ENCODE results near the gene SLX1B.
"Not testable (repeated sequence)": the region's sequence is repeated elsewhere in the genome, so short reads cannot be mapped to it uniquely, and the experiment has no call there.

SLX1B gene

DNA sequence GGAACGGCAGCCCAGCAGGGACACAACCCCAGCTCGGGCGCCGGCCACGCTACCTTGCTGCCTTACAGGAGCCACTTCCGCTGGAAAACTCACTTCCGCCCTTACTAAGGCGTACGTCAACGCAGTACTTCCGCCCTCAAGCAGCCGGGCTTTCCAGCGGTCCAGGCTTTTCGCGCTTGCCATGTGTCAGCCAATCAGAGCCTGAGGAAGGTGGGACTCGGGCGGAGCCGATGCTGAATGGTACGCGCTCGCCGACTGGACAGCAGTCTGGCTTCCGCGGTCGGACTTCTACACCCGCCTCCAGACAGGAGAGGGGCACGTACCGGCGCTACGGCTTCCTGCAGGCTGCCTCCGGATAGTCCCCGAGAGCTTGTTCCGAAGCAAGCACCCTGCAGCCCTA lies at the start of gene SLX1B, which contains the start of gene BOLA2:
Gene SLX1B, plus strand, starts transcription at position 265 of the 400 bp plus-strand sequence.
Gene BOLA2, minus strand, starts transcription at position 83 of the 400 bp plus-strand sequence. CDS start 98 bp downstream, outside the sequence.
- not testable (repeated sequence) for DNase-seq (ENCODE audit: low read depth in 2 of 2)

DNA sequence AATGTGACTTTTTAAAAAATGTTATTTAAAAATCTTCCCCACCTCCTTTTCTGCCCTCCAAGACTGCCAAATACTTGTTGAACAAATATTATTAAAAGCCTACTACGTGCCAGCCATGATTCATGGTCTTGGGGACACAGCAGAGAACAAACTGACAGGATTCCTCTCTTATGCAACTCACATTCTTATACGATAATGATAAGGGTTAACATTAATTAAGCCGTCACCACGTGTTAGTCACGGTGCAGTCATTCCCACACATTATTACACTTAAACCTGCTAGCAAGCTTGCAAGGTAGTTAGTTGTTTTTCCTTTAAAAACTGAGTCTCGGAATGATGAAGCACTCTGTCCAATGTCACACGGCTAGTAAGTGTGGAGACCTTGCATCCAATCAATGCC lies 49.1 kb upstream of the SLX1B start:
- DNase-seq (ENCODE audit: low read depth in 2 of 2), result not testable (repeated sequence)

DNA sequence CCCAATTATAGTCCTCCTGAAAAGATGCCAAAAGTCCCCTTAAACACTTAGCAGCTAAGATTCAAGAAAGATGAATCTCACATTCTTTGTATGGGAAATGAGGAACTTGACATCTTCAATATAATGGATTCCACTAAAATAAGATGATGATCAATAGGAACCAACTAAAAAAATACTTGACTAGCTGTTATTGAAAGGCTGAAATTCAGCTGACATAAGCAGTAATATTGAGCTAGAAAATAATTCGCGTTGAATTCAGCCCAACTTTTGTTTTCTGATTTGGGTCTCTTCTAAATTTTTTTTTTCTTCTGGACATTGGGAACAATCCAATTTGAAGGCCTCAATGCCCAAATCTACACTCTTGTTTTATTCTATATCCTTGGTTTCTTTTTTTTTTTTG lies 30.7 kb upstream of the SLX1B start:
- not testable (repeated sequence) for DNase-seq (ENCODE audit: low read depth in 2 of 2)

DNA sequence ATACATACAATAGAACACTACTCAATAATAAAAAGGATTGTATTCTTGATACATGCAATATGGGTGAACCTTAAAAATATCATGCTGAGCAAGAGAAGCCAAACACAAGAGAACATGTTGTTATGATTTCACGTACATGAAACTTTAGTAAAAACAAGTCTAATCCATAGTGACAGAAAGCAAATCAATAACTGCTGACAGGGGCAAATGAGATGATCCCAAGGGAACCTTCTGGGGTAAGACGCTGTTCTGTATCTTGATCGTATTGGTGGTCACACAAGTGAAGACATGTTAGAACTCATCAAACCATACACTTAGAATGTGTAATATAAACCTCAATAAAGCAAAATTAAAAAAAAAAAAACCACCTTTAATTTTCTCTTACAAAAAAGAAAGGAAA lies 28.9 kb upstream of the SLX1B start:
- not testable (repeated sequence) for DNase-seq (ENCODE audit: low read depth in 2 of 2)

DNA sequence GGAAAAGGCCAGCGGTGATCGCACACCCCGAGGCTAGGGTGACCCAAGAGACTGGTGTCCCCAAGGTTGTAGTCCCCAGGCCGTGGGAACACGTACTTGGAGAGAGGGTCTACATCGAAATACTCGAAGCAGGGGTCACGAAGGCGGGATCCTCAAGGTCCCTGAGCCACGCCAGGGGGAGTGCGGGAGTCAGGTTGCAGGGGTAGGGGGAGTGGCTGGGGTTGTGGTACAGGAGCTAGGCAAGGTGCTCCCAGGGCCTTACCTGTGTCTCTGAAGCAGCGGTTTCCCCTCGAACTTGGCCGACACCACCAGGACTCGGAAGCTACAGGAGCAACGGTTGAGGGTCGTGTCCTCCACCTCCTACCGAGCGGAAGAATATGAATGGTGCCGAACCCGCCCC lies 579 bp upstream of the SLX1B start:
- not testable (repeated sequence) for DNase-seq (ENCODE audit: low read depth in 2 of 2)

DNA sequence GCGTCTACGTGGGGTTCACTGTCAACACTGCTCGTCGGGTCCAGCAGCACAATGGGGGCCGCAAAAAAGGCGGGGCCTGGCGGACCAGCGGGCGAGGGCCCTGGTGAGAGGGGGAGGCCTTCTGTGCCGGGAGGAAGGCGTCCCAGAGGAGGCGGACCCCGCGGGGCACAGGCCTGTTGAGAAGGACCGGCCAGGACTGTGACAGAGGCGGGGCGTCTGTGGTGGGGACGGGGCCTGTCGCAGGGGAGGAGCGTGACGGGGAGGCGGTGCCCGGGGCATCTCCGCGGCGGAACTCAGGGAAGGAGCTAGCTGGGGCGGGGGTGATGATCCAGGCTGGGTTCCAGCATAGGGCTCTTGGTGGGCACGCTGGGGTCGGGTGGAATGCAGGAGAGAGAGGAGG lies 495 bp downstream of the SLX1B start:
- DNase-seq (ENCODE audit: low read depth in 2 of 2), result not testable (repeated sequence)

DNA sequence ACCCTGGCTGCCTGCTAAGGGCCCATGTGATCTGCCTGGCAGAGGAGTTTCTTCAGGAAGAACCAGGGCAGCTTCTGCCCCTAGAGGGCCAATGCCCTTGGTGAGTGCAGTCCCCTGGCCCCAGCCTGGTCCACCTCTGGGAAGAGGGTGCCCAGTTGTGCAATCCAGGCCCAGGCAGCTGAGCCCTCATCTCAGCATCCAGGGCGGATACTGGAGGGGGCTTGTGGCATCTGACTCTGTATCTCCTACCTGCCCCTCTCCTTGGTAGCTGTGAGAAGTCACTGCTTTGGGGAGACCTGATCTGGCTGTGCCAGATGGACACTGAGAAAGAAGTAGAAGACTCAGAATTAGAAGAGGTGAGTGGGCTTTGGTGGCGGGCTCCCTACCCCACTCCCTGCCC lies 3.3 kb downstream of the SLX1B start:
- DNase-seq (ENCODE audit: low read depth in 2 of 2), result not testable (repeated sequence)

DNA sequence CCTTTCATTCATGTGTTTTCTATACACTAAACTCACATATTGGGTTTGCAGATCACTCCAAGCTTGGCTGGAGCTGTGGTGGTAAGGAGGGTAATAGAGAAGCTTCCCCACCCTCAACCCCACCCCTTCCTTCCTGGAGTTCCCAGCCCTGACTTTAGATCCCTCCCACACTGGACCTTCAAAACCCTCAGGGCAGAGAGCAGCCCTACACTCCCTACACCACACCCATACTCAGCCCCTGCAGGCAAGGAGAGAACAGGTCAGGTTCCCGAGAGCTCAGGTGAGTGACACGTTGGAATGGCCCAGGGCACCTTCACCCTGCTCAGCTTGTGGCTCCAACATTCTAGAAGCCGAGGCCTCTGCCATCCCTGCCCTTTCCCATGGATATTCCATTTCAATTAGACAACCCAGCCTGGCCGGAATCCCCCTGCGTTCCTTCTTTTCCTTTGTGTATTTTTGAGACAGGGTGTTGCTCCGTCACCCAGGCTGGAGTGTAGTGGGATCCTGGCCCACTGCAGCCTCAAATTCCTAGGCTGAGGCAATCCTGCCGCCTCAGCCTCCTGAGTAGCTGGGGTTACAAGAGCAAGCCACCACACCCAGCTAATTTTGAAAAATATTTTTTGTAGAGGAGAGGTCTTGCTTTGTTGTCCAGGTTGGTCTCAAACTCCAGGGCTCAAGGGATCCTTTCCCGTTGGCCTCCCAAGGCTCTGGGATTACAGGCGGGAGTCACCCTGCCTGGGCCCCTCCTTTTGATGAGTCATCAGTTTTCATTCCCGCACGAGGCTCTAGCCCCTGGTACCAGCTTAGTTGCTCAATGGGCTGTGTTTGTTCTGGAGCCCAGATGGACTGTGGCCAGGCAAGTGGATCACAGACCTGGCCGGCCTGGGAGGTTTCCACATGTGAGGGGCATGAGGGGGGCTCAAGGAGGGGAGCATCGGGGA lies 5.6 kb downstream of the SLX1B start, which contains the start of gene SULT1A4:
Gene SULT1A4, plus strand, starts transcription at position 208 of the 941 bp plus-strand sequence. CDS start 1,473 bp downstream, outside the sequence.
- DNase-seq (ENCODE audit: low read depth in 2 of 2), result not testable (repeated sequence)

DNA sequence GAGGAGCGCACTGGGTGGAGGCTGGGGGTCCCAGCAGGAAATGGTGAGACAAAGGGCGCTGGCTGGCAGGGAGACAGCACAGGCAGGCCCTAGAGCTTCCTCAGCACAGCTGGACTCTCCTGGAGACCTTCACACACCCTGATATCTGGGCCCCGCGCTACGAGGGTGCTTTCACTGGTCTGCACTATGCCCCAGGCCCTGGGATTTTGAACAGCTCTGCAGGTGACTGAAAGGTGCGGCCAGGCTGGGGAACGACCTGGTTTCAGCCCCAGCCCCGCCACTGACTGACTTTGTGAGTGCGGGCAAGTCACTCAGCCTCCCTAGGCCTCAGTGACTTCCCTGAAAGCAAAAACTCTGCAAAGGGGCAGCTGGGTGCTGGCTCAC lies 6.3 kb downstream of the SLX1B start:
- not testable (repeated sequence) for DNase-seq (ENCODE audit: low read depth in 2 of 2)

DNA sequence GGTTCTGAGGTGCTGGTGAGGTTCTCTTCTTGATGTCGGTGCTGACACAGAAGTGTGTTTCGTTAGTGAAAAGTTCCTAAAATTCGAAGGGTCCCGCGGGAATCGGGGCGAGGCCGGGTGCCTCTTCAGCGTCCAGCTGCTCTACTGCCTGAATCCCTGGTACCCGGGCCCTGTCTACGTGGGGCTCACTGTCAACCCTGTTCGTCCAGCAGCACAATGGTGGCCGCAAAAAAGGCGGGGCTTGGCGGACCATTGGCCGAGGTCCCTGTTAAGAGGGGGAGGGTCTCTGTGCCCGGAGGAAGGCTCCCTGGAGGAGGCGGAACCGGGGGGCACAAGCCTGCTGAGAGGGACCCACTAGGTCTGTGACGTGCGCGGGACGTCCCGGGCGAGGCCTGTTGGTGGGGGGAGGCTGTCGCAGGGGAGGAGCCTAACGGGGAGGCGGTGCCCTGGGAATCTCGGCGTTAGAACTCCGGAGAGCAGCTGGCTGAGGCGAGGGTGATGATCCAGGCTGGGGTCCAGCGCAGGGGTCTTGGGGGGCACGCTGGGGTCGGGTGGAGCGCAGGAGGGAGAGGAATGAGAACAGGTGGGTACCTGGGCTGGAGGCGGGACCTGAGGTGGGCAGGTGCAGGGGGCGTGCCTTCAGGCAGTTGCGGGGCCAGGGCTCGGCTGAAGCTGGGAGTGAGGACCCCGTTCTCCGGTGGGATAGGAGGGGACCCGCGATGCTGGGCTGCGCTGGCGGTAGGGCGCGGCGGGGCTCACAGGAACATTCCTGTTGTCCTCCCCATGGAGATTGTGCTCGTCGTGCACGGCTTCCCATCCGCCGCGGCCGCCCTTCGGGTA lies 11.9 kb downstream of the SLX1B start:
- not testable (repeated sequence) for DNase-seq (ENCODE audit: low read depth in 2 of 2)

DNA sequence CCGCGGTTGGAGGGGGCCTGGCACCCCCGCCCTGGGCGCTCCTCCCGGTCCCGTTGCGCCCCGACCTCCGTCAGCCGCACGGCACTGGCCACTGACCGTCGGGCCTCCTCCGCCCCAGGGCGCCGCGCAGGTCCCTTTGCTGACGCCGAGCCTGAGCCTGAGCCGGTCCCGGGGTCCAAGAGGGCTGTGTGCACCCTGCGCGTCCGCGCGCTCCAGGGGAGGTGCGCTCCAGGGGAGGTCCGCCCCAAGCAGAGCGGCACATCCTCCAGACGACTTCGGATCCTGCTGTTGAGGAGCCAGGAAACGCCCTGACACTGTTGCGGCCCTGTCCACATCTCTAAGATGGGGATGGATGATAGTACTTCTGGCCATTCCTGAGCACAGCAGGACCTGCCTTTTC lies 12.6 kb downstream of the SLX1B start:
- not testable (repeated sequence) for DNase-seq (ENCODE audit: low read depth in 2 of 2)

DNA sequence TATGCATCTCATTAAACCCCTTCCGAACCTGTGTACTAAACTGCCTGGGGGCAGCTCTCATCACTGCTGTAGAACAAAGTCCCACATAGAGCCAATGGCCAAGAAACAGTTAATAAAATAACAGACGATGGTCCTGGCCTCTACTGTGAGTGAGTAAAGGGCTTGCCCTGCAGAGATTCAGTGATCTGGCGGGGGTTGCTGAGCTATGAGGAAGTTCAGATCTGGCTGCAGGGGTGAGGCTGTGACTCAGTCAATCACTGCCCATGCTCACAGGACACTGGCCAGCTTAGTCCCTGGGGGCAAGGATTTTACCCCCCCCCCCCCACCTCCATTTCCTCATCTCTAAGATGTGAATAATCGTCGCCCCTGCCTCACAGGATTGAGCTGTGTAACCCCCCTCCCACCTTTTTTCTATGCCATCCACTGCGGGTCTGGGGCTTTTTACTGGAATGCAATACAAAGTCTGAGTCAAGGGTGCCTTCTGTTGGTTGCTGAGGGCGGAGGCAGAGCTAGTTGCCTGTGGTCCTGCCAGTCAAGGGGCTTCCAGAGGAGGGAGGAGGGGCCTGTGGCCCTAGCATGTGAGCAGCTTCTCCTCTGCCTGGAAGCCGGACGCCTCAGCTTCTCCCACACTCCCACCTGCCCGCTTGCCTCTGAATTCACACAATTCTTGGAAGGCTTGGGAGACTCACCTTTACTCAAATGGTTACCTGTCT lies 13.5 kb downstream of the SLX1B start:
- DNase-seq (ENCODE audit: low read depth in 2 of 2), result not testable (repeated sequence)

DNA sequence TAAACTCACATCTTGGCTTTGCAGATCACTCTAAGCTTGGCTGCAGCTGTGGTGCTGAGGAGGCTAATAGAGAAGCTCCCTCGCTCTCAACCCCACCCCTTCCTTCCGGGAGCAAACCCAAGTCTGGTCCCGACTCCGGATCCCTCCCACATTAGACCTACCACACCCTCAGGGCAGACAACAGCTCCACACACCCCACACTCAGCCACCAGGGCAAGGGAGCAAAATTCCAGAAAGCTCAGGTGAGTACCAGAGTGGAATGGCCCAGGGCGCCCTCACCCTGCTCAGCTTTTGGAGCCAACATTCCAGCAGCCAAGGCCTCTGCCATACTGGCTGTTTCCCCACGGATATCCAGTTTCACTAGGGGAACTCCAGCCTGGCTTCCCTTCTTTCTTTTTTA lies 15.3 kb downstream of the SLX1B start:
- DNase-seq (ENCODE audit: low read depth in 2 of 2), result peak; percentile 10 to 18

DNA sequence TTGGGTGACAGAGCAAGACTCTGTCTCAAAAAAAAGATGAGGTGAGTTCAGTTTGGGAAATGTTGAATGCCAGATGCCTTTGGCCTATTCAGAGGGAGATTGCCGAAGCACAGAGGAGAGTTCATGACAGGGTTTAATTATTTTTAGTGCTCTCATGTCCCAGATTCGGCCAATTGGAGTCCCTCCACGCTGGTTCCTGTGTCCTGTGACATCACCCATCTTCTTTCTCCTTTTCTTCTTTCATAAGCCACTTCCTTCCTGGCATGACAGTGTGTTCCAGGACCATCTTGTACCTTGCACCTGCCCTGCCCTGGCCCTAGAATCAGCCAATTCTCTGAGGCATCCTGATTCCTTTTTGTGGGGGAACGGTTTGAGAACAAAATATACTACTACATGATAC lies 17.7 kb downstream of the SLX1B start:
- DNase-seq (ENCODE audit: low read depth in 2 of 2), result not testable (repeated sequence)

DNA sequence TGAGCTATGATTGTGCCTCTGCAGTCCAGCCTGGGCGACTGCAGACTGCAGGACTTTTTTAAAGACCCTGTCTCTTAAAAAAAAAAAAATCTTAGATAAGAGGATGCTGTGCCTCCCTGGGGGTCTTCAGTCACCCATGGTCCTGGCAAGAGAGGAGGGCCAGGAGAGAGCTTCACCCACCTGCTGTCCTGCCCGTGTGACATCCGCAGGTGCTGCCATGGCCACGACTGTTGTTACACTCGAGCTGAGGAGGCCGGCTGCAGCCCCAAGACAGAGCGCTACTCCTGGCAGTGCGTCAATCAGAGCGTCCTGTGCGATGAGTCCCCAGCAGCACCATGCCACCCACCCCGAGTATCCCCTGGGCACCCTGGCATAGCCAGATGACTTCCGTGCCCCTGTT lies 27.9 kb downstream of the SLX1B start:
- DNase-seq (ENCODE audit: low read depth in 2 of 2), result not testable (repeated sequence)

DNA sequence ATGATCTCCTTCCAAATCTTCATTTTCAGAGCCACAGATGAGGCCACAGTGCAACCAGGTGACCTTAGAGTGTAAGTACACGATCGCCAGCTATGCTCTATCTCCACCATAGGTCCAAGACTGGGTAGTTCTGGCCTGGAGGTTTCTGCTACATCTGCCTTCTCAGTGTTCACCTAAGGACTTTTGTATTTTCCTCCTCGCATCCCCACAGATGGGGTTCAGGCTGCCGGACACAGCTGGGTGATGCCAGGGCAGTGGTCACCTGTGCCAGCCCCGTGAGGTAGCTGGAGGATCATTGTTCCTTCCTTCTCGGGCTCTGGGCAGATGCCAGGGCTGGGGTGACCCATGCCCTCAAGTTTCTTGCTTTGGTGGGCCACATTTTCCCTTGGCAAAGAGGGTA lies 52.0 kb downstream of the SLX1B start, which contains the start of gene NPIPB12:
Gene NPIPB12, minus strand, starts transcription at position 101 of the 400 bp plus-strand sequence.
- DNase-seq (ENCODE audit: low read depth in 2 of 2), result not testable (repeated sequence)
